Tibial artery (tissue), 4 donors: Measurements from ENCODE around the gene SEMA3F.

ENCODE experiments used
- DNase-seq, 2 donors: peaks; one replicate each; pipeline ENCODE4 v3.0.0-alpha.2; 2019
- H3K27ac ChIP-seq, 2 donors: fragments of 200-600 bp; sonication (generic) in 1 of 2; 1 replicate in 1 of 2; 2 replicates in 1 of 2; pipeline ENCODE4 v1.5.1; 2018 to 2019; ENCODE audit warnings: mild to moderate bottlenecking in 1 of 2
- H3K27me3 ChIP-seq, 2 donors: fragments of 200-600 bp; sonication (generic) in 1 of 2; one replicate each; pipeline versions ENCODE4 v1.5.1 to v1.6.0; 2016 to 2019
- H3K36me3 ChIP-seq, 3 donors: fragments of 200-600 bp; sonication (generic) in 2 of 3; one replicate each; pipeline ENCODE4 v1.5.1; 2016 to 2019; ENCODE audit warnings: mild to moderate bottlenecking in 2 of 3
- H3K4me1 ChIP-seq, 4 donors: fragments of 200-600 bp; sonication (generic) in 2 of 4; 1 replicate in 3 of 4; 2 replicates in 1 of 4; pipeline ENCODE4 v1.5.1; 2016 to 2019
- H3K4me3 ChIP-seq, 2 donors: fragments of 200-600 bp; sonication (generic) in 1 of 2; 1 replicate in 1 of 2; 2 replicates in 1 of 2; pipeline ENCODE4 v1.5.1; 2018 to 2019; ENCODE audit warnings: mild to moderate bottlenecking in 2 of 2
- H3K9me3 ChIP-seq, 3 donors: fragments of 200-600 bp; sonication (generic) in 1 of 3; one replicate each; pipeline ENCODE4 v1.5.1; 2016 to 2019
- CTCF ChIP-seq, 2 experiments: fragments of 200-600 bp in 1 of 2; fragments of 450-650 bp in 1 of 2; IDR thresholded peaks; one replicate each; pipeline ENCODE4 v1.5.1; 2017 to 2019; ENCODE audit warnings: antibody characterized with exemption in 2 of 2, mild to moderate bottlenecking in 1 of 2, moderate library complexity in 1 of 2
- intact Hi-C: fragments of 100-400 bp; cut with DNase I; formaldehyde crosslinking; loops from one replicate; pipeline ENCODE4 v1.15.0; 2023; ENCODE audit warnings: low total_unique reads

The SEMA3F gene

GRCh38 chr3:50229490-50229889 lies 74.4 kb downstream of the SEMA3F start:
- H3K27me3 ChIP-seq, result no peaks in the 10 kb centered on the region
- peaks cover 0 to 32% (median 18%) of the 10 kb centered on the region in 4 donors for H3K4me1 ChIP-seq
- intact Hi-C loops, result no loop called here
- H3K4me3 ChIP-seq, result no peak overlapping the region
- no peaks in the 10 kb centered on the region for H3K9me3 ChIP-seq
- H3K27ac ChIP-seq, result no peak overlapping the region
- no peak for DNase-seq
- no peaks in the 10 kb centered on the region for H3K36me3 ChIP-seq
- TF ChIP-seq CTCF (IDR thresholded peaks at IDR 0.05), result no peak

- intact Hi-C loops, result no loop called here
- H3K27me3 ChIP-seq, result no peaks in the 10 kb centered on the region
- no peak overlapping the region for H3K27ac ChIP-seq
- DNase-seq, result no peak
- no peak for TF ChIP-seq CTCF (IDR thresholded peaks at IDR 0.05)
- H3K4me3 ChIP-seq, result no peak overlapping the region
- H3K36me3 ChIP-seq, result no peaks in the 10 kb centered on the region
- no peaks in the 10 kb centered on the region for H3K9me3 ChIP-seq
- H3K4me1 ChIP-seq, result peaks cover 0 to 36% (median 20%) of the 10 kb centered on the region in 4 donors
Measured at GRCh38 chr3:50230104-50230793, 75.1 kb downstream of the SEMA3F start.

- peaks cover 0 to 37% (median 21%) of the 10 kb centered on the region in 4 donors for H3K4me1 ChIP-seq
- H3K9me3 ChIP-seq, result no peaks in the 10 kb centered on the region
- H3K4me3 ChIP-seq, result no peak overlapping the region
- intact Hi-C loops, result no loop called here
- no peaks in the 10 kb centered on the region for H3K36me3 ChIP-seq
- DNase-seq, result no peak
- no peaks in the 10 kb centered on the region for H3K27me3 ChIP-seq
- TF ChIP-seq CTCF (IDR thresholded peaks at IDR 0.05), result no peak
- H3K27ac ChIP-seq, result no peak overlapping the region
Measured at GRCh38 chr3:50230794-50231125, 75.6 kb downstream of the SEMA3F start.

GRCh38 chr3:50231581-50231980 lies 76.5 kb downstream of the SEMA3F start:
- no peak for DNase-seq
- Histone ChIP-seq H3K36me3 (no peaks in the 10 kb centered on the region), H3K27me3 (no peaks in the 10 kb centered on the region), H3K4me3 (no peak overlapping the region), H3K27ac (no peak overlapping the region), H3K4me1 (peaks cover 0 to 29% (median 16%) of the 10 kb centered on the region in 4 donors), H3K9me3 (no peaks in the 10 kb centered on the region)
- TF ChIP-seq CTCF (IDR thresholded peaks at IDR 0.05), result no peak
- intact Hi-C loops, result no loop called here

- Histone ChIP-seq H3K4me1 (peaks cover 0 to 30% (median 11%) of the 10 kb centered on the region in 4 donors), H3K9me3 (no peaks in the 10 kb centered on the region), H3K27ac (no peak overlapping the region), H3K36me3 (no peaks in the 10 kb centered on the region), H3K4me3 (no peak overlapping the region), H3K27me3 (no peaks in the 10 kb centered on the region)
- intact Hi-C loops, result no loop called here
- no peak for DNase-seq
- TF ChIP-seq CTCF (IDR thresholded peaks at IDR 0.05), result no peak
Measured at GRCh38 chr3:50232303-50232702, 77.2 kb downstream of the SEMA3F start.

- no peaks in the 10 kb centered on the region for H3K27me3 ChIP-seq
- intact Hi-C loops, result no loop called here
- H3K9me3 ChIP-seq, result no peaks in the 10 kb centered on the region
- no peak overlapping the region for H3K27ac ChIP-seq
- H3K4me3 ChIP-seq, result no peak overlapping the region
- H3K36me3 ChIP-seq, result no peaks in the 10 kb centered on the region
- no peak for TF ChIP-seq CTCF (IDR thresholded peaks at IDR 0.05)
- no peak for DNase-seq
- peaks cover 0 to 32% (median 6%) of the 10 kb centered on the region in 4 donors for H3K4me1 ChIP-seq
Measured at GRCh38 chr3:50233176-50233575, 78.1 kb downstream of the SEMA3F start.
